Fibroblast of lung (primary cell): ENCODE measurements around the gene CSAD. TPM values are rescaled to one million over a fixed set of nuclear protein-coding genes. Genes with fewer than 3 reads are reported as not detected.

Source experiments
- DNase-seq, 2 donors: peaks; one replicate each; pipeline versions ENCODE4 v3.0.0 to v3.0.0-alpha.2; 2010; ENCODE audit warnings: low read depth in 2 of 2
- H2AFZ ChIP-seq: 2 replicates; pipeline ENCODE4 v1.5.1; 2012; ENCODE audit warnings: low read length, control low read depth, inconsistent platforms
- H3K27ac ChIP-seq: 2 replicates; pipeline ENCODE4 v1.5.1; 2011; ENCODE audit warnings: low read length, control low read depth; ENCODE audit not compliant: insufficient read depth
- H3K27me3 ChIP-seq: 2 replicates; pipeline ENCODE4 v1.5.1; 2011; ENCODE audit warnings: mild to moderate bottlenecking, low read length; ENCODE audit not compliant: control insufficient read depth, insufficient read depth
- H3K36me3 ChIP-seq: 2 replicates; pipeline ENCODE4 v1.5.1; 2011; ENCODE audit warnings: low read length; ENCODE audit not compliant: control insufficient read depth, insufficient read depth
- H3K4me1 ChIP-seq: 2 replicates; pipeline ENCODE4 v1.5.1; 2011; ENCODE audit warnings: low read length; ENCODE audit not compliant: control insufficient read depth, insufficient read depth; ENCODE audit errors: extremely low read depth
- H3K4me2 ChIP-seq: 2 replicates; pipeline ENCODE4 v1.5.1; 2011; ENCODE audit warnings: low read length, control low read depth; ENCODE audit not compliant: insufficient read depth; ENCODE audit errors: extremely low read depth
- H3K4me3 ChIP-seq, 4 experiments: fragments of 200-600 bp in 1 of 4; sonication (generic) in 1 of 4; replicated peaks in 1 of 4; 2 replicates each; pipeline ENCODE4 v1.5.1; 2011 to 2016; ENCODE audit warnings: low read length in 4 of 4, low read depth in 3 of 4, mild to moderate bottlenecking in 3 of 4, control low read depth in 2 of 4, inconsistent platforms in 1 of 4, mixed read lengths in 1 of 4; ENCODE audit not compliant: insufficient read depth in 1 of 4; ENCODE audit errors: control extremely low read depth in 1 of 4
- H3K79me2 ChIP-seq: 2 replicates; pipeline ENCODE4 v1.5.1; 2012; ENCODE audit warnings: mild to moderate bottlenecking, low read length, inconsistent platforms; ENCODE audit not compliant: control insufficient read depth, insufficient read depth
- H3K9ac ChIP-seq: 2 replicates; pipeline ENCODE4 v1.5.1; 2011; ENCODE audit warnings: mild to moderate bottlenecking, low read length, control low read depth; ENCODE audit not compliant: insufficient read depth
- H3K9me3 ChIP-seq: 2 replicates; pipeline ENCODE4 v1.5.1; 2012; ENCODE audit warnings: low read depth, low read length; ENCODE audit not compliant: control insufficient read depth, insufficient read depth
- H4K20me1 ChIP-seq: 2 replicates; pipeline ENCODE4 v1.5.1; 2011; ENCODE audit warnings: low read length; ENCODE audit not compliant: control insufficient read depth, insufficient read depth; ENCODE audit errors: extremely low read depth
- CTCF ChIP-seq, 2 donors: IDR thresholded peaks in 1 of 2; conservative IDR thresholded peaks in 1 of 2; 1 replicate in 1 of 2; 2 replicates in 1 of 2; pipeline ENCODE4 v1.5.1; 2011 to 2012; ENCODE audit warnings: low read length in 2 of 2, control low read depth in 1 of 2, inconsistent platforms in 1 of 2, low read depth in 1 of 2, mild to moderate bottlenecking in 1 of 2
- EZH2 ChIP-seq: IDR thresholded peaks from 2 replicates; pipeline ENCODE4 v1.5.1; 2012; ENCODE audit warnings: low read length, control low read depth, mild to moderate bottlenecking; ENCODE audit errors: missing control alignments
- polyA plus RNA-seq, 2 donors: library from polyadenylated mRNA; depleted of rRNA in 1 of 2; stranded (reverse) in 1 of 2; unstranded in 1 of 2; fragments of >200 nt; gene quantifications; 2 replicates each; pipeline ENCODE4 v1.2.1, GENCODE V29; 2011 to 2012; ENCODE audit warnings: missing spikeins in 1 of 2
- total RNA-seq: library from RNA; depleted of rRNA; stranded (reverse); fragments of >200 nt; gene quantifications from 2 replicates; pipeline ENCODE4 v1.2.1, GENCODE V29; 2014

Gene CSAD
- total and polyA plus RNA-seq, 2 donors (not counting 1 experiment from before 2014, with no cell fraction given): 7.8 to 10.1 TPM

GRCh38 chr12:53133722-53134121, 47.0 kb downstream of the CSAD start:
- Histone ChIP-seq H3K79me2 (no peaks in the 10 kb centered on the region), H3K4me1 (no peaks in the 10 kb centered on the region), H3K36me3 (no peaks in the 10 kb centered on the region), H3K9ac (no peak overlapping the region), H3K27ac (no peak overlapping the region), H3K9me3 (no peaks in the 10 kb centered on the region), H2AFZ (no peak overlapping the region), H3K27me3 (no peaks in the 10 kb centered on the region), H3K4me3 (no peak overlapping the region), H3K4me2 (no peak overlapping the region), H4K20me1 (no peaks in the 10 kb centered on the region)
- no peak for DNase-seq
- no peak for TF ChIP-seq EZH2
- no peak for TF ChIP-seq CTCF (conservative IDR thresholded peaks at IDR 0.05 in 1 of 2, IDR thresholded peaks at IDR 0.05 in 1 of 2; ENCODE audit: low read depth in 1 of 2, low read length in 2 of 2)

DNA sequence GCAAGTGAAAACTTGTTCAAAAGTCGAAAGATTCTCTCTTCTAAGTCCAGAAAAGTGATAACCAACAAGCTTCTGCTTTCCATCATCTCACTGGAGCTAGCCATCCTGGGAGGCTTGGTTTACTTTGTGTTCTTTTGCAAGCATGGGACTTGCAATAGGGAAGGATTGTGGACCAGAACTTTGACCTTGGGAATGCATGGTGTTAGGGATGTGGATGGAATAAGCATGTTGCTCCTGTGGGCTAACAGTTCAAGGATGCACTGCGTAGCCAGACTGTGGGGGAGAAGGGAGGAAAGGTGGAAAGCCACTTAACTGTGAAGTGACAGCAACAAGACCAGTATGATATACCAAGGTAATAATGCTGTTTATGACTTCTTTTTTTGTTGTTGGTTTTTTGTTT, 48.9 kb downstream of the CSAD start:
- Histone ChIP-seq H3K4me2 (no peak overlapping the region), H3K9ac (no peak overlapping the region), H3K79me2 (no peaks in the 10 kb centered on the region), H3K27me3 (no peaks in the 10 kb centered on the region), H3K36me3 (no peaks in the 10 kb centered on the region), H3K4me1 (no peaks in the 10 kb centered on the region), H2AFZ (no peak overlapping the region), H3K4me3 (no peak overlapping the region), H3K27ac (no peak overlapping the region), H3K9me3 (no peaks in the 10 kb centered on the region), H4K20me1 (no peaks in the 10 kb centered on the region)
- DNase-seq: no peak
- TF ChIP-seq EZH2 (no peak), CTCF (conservative IDR thresholded peaks at IDR 0.05 in 1 of 2, IDR thresholded peaks at IDR 0.05 in 1 of 2; ENCODE audit: low read depth in 1 of 2, low read length in 2 of 2) (no peak)

- H3K4me3 ChIP-seq: no peak overlapping the region
- TF ChIP-seq CTCF (conservative IDR thresholded peaks at IDR 0.05 in 1 of 2, IDR thresholded peaks at IDR 0.05 in 1 of 2; ENCODE audit: low read depth in 1 of 2, low read length in 2 of 2) (no peak), EZH2 (no peak)
- no peak overlapping the region for H3K4me2 ChIP-seq
Measured at GRCh38 chr12:53128780-53129569, 51.8 kb downstream of the CSAD start.

More at GRCh38 chr12:53128780-53129569, 51.8 kb downstream of the CSAD start:
- H3K27ac ChIP-seq: no peak overlapping the region
- H3K9me3 ChIP-seq: no peaks in the 10 kb centered on the region
- H2AFZ ChIP-seq: no peak overlapping the region
- no peaks in the 10 kb centered on the region for H4K20me1 ChIP-seq
- H3K27me3 ChIP-seq: no peaks in the 10 kb centered on the region
- H3K9ac ChIP-seq: no peak overlapping the region
- H3K79me2 ChIP-seq: no peaks in the 10 kb centered on the region
- H3K4me1 ChIP-seq: no peaks in the 10 kb centered on the region
- no peak for DNase-seq
- H3K36me3 ChIP-seq: no peaks in the 10 kb centered on the region
